ENCODE results near the gene ZNF462. TPM values are rescaled to one million over a fixed set of nuclear protein-coding genes. Genes with fewer than 3 reads are reported as not detected.

Gene ZNF462
- total RNA-seq, 1 donor from 2014 or later: 8.2 TPM

DNA sequence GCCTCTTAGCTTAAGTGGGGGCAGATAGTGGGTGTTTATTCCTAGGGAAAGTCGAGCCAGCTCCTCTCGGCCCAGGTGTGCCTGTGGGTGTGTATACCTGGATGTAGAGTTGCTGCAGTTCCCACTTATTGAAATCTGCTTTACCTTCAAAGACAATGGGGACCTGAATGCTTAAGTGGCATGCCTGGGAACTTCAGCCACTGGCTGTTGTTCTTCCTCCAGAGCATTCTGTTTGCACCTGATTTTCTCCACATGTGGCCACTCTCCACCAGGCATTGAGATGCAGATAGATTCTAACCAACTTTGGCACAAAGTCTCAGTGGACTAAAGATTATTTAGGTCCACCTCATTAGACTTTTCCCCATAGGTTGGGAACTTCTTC is 186.8 kb downstream of the ZNF462 start:
- Histone ChIP-seq H3K27me3 (ENCODE audit: control insufficient read depth, insufficient read depth, low read length) (peaks cover 1% of the 10 kb centered on the region), H3K36me3 (ENCODE audit: control insufficient read depth, insufficient read depth, low read length) (no peaks in the 10 kb centered on the region), H3K4me3 (ENCODE audit: low read depth, low read length) (no peak overlapping the region)
- no peak for FAIRE-seq
- no peak for DNase-seq (ENCODE audit: low read depth)
- no peak for TF ChIP-seq CTCF (IDR thresholded peaks at IDR 0.05; ENCODE audit: insufficient read depth, low read length, severe bottlenecking)

DNA sequence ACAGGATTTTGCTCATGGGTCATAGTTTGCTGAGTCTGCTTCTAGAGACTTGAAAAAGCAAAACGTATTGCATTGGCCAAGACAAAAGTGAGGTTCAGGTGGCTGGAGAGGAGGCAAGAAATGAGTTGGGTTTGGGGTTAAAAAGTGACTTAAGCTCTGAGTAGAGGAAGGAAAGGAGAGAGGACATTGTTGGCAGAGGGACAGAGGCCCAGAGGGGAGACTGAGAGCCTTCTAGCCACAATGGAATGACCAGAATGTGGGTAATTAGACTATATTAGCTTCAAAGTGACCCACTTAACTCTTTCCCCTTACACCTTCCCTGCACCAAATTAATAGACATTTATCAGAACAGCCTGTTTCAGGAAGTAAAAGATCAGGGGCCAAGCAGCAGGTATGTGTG is 188.4 kb downstream of the ZNF462 start:
- no peak for FAIRE-seq
- TF ChIP-seq CTCF (IDR thresholded peaks at IDR 0.05; ENCODE audit: insufficient read depth, low read length, severe bottlenecking): no peak
- H3K27me3 ChIP-seq (ENCODE audit: control insufficient read depth, insufficient read depth, low read length): peaks cover 1% of the 10 kb centered on the region
- no peak for DNase-seq (ENCODE audit: low read depth)
- H3K4me3 ChIP-seq (ENCODE audit: low read depth, low read length): no peak overlapping the region
- H3K36me3 ChIP-seq (ENCODE audit: control insufficient read depth, insufficient read depth, low read length): no peaks in the 10 kb centered on the region

GRCh38 chr9:107054146-107054545 is 191.2 kb downstream of the ZNF462 start:
- H3K27me3 ChIP-seq (ENCODE audit: control insufficient read depth, insufficient read depth, low read length): peaks cover 3% of the 10 kb centered on the region
- no peak overlapping the region for H3K4me3 ChIP-seq (ENCODE audit: low read depth, low read length)
- H3K36me3 ChIP-seq (ENCODE audit: control insufficient read depth, insufficient read depth, low read length): no peaks in the 10 kb centered on the region
- no peak for TF ChIP-seq CTCF (IDR thresholded peaks at IDR 0.05; ENCODE audit: insufficient read depth, low read length, severe bottlenecking)
- DNase-seq (ENCODE audit: low read depth): no peak
- no peak for FAIRE-seq

DNA sequence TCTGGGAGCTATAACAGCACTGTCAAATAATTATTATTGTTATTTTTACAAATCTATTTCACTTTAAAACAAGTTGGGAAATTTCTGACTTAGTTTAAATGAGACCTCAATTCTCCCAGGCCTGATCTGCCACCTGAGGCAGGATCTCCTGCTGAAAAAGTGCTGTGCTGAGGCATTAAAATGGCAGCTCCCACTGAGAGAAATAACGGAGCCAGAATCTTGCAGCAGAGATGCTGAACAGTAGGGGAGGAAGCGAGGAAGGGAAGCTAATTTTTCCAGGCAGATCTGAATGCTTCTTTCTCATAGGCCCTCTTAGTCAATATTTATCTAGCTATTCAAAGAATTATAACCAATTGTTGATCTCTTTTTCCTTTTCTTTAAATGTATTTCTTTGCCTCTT is 196.3 kb downstream of the ZNF462 start:
- no peak overlapping the region for H3K4me3 ChIP-seq (ENCODE audit: low read depth, low read length)
- DNase-seq (ENCODE audit: low read depth) (no peak), FAIRE-seq (no peak)
- no peaks in the 10 kb centered on the region for H3K36me3 ChIP-seq (ENCODE audit: control insufficient read depth, insufficient read depth, low read length)
- peaks cover 2% of the 10 kb centered on the region for H3K27me3 ChIP-seq (ENCODE audit: control insufficient read depth, insufficient read depth, low read length)
- TF ChIP-seq CTCF (IDR thresholded peaks at IDR 0.05; ENCODE audit: insufficient read depth, low read length, severe bottlenecking): no peak

GRCh38 chr9:107060062-107060461 is 197.1 kb downstream of the ZNF462 start:
- H3K4me3 ChIP-seq (ENCODE audit: low read depth, low read length): no peak overlapping the region
- no peak for DNase-seq (ENCODE audit: low read depth)
- FAIRE-seq: no peak
- H3K36me3 ChIP-seq (ENCODE audit: control insufficient read depth, insufficient read depth, low read length): no peaks in the 10 kb centered on the region
- no peak for TF ChIP-seq CTCF (IDR thresholded peaks at IDR 0.05; ENCODE audit: insufficient read depth, low read length, severe bottlenecking)
- peaks cover 2% of the 10 kb centered on the region for H3K27me3 ChIP-seq (ENCODE audit: control insufficient read depth, insufficient read depth, low read length)
